IgD-negative memory B cell (primary cell): ENCODE results near the gene EXO1. TPM values are rescaled to one million over a fixed set of nuclear protein-coding genes. Genes with fewer than 3 reads are reported as not detected.
"Not testable (repeated sequence)": the region's sequence is repeated elsewhere in the genome, so short reads cannot be mapped to it uniquely, and the experiment has no call there.

Experiments used
- H3K27ac Mint-ChIP-seq, 3 donors: one replicate each; pipeline ENCODE4 v1.8.0; 2020 to 2022; ENCODE audit warnings: mild to moderate bottlenecking in 3 of 3, mixed read lengths in 3 of 3, moderate library complexity in 1 of 3
- H3K27me3 Mint-ChIP-seq: one replicate; pipeline ENCODE4 v1.8.0; 2021; ENCODE audit warnings: mixed read lengths
- H3K36me3 Mint-ChIP-seq: one replicate; pipeline ENCODE4 v1.8.0; 2020; ENCODE audit warnings: mild to moderate bottlenecking, mixed read lengths
- H3K4me1 Mint-ChIP-seq, 3 donors: one replicate each; pipeline ENCODE4 v1.8.0; 2020 to 2022; ENCODE audit warnings: mixed read lengths in 3 of 3, mild to moderate bottlenecking in 1 of 3
- H3K4me3 Mint-ChIP-seq, 4 donors: one replicate each; pipeline ENCODE4 v1.8.0; 2020 to 2022; ENCODE audit warnings: mild to moderate bottlenecking in 4 of 4, mixed read lengths in 4 of 4, moderate library complexity in 3 of 4
- H3K9me3 Mint-ChIP-seq, 3 donors: one replicate each; pipeline ENCODE4 v1.8.0; 2020 to 2021; ENCODE audit warnings: mixed read lengths in 3 of 3, mild to moderate bottlenecking in 1 of 3
- polyA plus RNA-seq: library from polyadenylated mRNA; unstranded; fragments of 300-500 nt; fragmentation: Illumina TruSeq; gene quantifications from one replicate; pipeline ENCODE4 v1.2.3, GENCODE V29; 2021

Gene EXO1
- polyA plus RNA-seq, 1 donor from 2014 or later, result 0.29 TPM

GRCh38 chr1:241844593-241844992 lies 3.4 kb upstream of the EXO1 start:
- no peak overlapping the region for H3K4me3 Mint-ChIP-seq
- H3K27ac Mint-ChIP-seq, result no peak overlapping the region
- no peaks in the 10 kb centered on the region for H3K9me3 Mint-ChIP-seq
- H3K27me3 Mint-ChIP-seq, result no peaks in the 10 kb centered on the region
- peaks cover 10 to 15% (median 15%) of the 10 kb centered on the region in 3 donors for H3K4me1 Mint-ChIP-seq
- H3K36me3 Mint-ChIP-seq, result peaks cover 1% of the 10 kb centered on the region

DNA sequence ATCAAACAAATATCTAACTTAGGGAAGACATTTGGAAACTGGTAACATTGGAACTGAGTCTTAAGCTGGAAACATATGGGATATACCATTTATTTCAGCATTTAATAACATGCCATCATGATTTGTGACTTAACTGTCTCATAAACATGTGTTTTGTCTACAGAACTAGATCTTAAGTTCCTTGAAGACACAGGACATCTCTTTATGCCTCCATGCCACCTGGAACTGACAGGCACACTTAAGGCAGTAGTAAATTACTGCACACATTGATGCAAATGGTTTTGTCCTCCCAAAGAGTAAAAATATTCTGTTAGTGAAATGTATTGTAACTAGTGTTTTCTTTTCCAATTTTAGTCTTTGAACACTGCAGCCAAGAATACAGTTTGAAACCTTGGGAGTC lies 1.6 kb upstream of the EXO1 start:
- H3K36me3 Mint-ChIP-seq, result no peaks in the 10 kb centered on the region
- H3K27me3 Mint-ChIP-seq, result no peaks in the 10 kb centered on the region
- peak overlapping the region in 1 of 4 donors; percentile 98 for H3K4me3 Mint-ChIP-seq
- no peak overlapping the region for H3K27ac Mint-ChIP-seq
- peaks cover 6 to 15% (median 14%) of the 10 kb centered on the region in 3 donors for H3K4me1 Mint-ChIP-seq
- no peaks in the 10 kb centered on the region for H3K9me3 Mint-ChIP-seq

DNA sequence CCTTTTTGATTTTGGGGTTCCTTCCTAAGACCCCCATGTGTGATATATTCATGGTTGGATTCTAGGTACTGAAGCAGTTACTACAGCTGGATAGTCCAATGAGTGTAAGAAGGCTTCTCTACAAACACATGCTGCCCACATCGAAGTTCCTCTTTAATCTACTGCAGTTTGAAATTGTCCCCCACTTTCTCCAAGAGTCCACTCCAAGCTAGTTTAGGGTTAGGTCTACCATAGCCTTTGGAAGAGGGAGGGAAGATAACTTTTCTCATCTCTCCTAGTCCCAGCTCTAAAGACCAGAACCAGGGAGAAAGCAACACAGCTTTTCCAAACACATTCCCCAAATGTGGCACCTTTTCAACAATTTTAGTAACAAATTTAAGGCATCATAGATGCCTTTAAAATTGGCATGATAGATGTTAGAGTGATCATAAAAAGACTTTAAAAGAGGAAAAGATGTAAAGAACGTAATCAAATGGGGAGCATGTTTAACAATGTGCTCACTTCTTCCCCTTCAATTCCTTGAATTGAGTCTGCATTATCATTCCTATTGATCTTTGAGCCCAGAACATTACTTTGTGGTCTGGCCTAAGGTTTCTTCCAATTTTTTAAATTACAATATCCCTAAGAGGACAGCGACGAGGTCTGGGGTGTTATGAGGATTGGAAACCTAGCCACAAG lies 1.0 kb upstream of the EXO1 start:
- Mint-ChIP-seq H3K36me3 (no peaks in the 10 kb centered on the region), H3K4me1 (peaks cover 6 to 15% (median 14%) of the 10 kb centered on the region in 3 donors), H3K4me3 (peak overlapping the region; percentile 96 to 99 (median 98)), H3K27me3 (no peaks in the 10 kb centered on the region), H3K9me3 (no peaks in the 10 kb centered on the region), H3K27ac (peak overlapping the region; percentile 94 to 99 (median 96))

GRCh38 chr1:241847540-241847795 lies 536 bp upstream of the EXO1 start:
- H3K27ac Mint-ChIP-seq, result peak overlapping the region; percentile 94 to 99 (median 96)
- H3K36me3 Mint-ChIP-seq, result no peaks in the 10 kb centered on the region
- no peaks in the 10 kb centered on the region for H3K9me3 Mint-ChIP-seq
- H3K4me3 Mint-ChIP-seq, result peak overlapping the region; percentile 96 to 99 (median 98)
- peaks cover 6 to 15% (median 14%) of the 10 kb centered on the region in 3 donors for H3K4me1 Mint-ChIP-seq
- no peaks in the 10 kb centered on the region for H3K27me3 Mint-ChIP-seq

GRCh38 chr1:241848686-241849344 lies 811 bp downstream of the EXO1 start:
- no peaks in the 10 kb centered on the region for H3K9me3 Mint-ChIP-seq
- H3K27ac Mint-ChIP-seq, result peak overlapping the region; percentile 39 to 96 (median 94)
- peaks cover 6 to 15% (median 14%) of the 10 kb centered on the region in 3 donors for H3K4me1 Mint-ChIP-seq
- no peaks in the 10 kb centered on the region for H3K27me3 Mint-ChIP-seq
- H3K4me3 Mint-ChIP-seq, result peak overlapping the region; percentile 96 to 99 (median 98)
- H3K36me3 Mint-ChIP-seq, result no peaks in the 10 kb centered on the region

DNA sequence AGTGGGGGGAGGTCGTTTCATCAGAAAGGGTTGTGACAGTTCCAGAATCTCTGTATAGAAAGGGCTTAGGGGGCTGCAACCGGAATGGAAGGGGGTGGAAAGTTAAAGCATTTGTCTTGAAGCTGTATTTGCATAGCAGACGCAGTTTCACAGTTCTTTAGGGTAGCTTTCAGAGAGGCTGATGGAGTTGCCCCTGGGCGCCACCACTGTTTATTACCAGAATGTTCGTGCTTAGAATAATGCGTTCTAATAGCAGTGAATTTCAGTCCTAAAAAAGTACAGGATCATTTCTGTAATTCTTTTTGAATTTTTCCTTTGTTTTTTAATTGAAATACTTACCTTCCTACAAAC lies 1.3 kb downstream of the EXO1 start:
- Mint-ChIP-seq H3K36me3 (no peaks in the 10 kb centered on the region), H3K4me1 (peaks cover 6 to 15% (median 14%) of the 10 kb centered on the region in 3 donors), H3K27me3 (no peaks in the 10 kb centered on the region), H3K4me3 (peak overlapping the region in 3 of 4 donors; percentile 96 to 99 (median 98)), H3K27ac (peak overlapping the region in 1 of 3 donors; percentile 96), H3K9me3 (no peaks in the 10 kb centered on the region)

- not testable (repeated sequence) for H3K27me3 Mint-ChIP-seq, H3K4me1 Mint-ChIP-seq, H3K36me3 Mint-ChIP-seq, H3K4me3 Mint-ChIP-seq, H3K9me3 Mint-ChIP-seq
- peak overlapping the region in 1 of 3 donors; percentile 27 for H3K27ac Mint-ChIP-seq
Observed at GRCh38 chr1:241855545-241856140, 7.6 kb downstream of the EXO1 start.

DNA sequence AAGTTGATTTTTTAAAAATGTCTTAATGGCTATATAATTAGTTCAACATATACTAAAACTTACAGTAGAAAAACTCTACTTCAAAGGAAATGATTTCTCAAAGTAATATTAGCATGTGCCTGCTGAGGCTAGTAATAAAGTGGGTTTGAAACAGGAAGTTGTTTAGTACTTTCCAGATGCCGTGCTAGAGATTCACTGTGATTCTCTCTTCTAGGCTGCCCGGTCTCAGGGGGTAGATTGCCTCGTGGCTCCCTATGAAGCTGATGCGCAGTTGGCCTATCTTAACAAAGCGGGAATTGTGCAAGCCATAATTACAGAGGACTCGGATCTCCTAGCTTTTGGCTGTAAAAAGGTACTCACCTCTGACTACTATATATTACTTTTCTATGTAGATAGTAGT lies 9.1 kb downstream of the EXO1 start:
- Mint-ChIP-seq H3K27ac (no peak overlapping the region), H3K9me3 (no peaks in the 10 kb centered on the region), H3K4me1 (peaks cover 4 to 5% (median 4%) of the 10 kb centered on the region in 3 donors), H3K4me3 (peak overlapping the region in 1 of 4 donors; percentile 82), H3K27me3 (no peaks in the 10 kb centered on the region), H3K36me3 (peaks cover under 1% of the 10 kb centered on the region)

DNA sequence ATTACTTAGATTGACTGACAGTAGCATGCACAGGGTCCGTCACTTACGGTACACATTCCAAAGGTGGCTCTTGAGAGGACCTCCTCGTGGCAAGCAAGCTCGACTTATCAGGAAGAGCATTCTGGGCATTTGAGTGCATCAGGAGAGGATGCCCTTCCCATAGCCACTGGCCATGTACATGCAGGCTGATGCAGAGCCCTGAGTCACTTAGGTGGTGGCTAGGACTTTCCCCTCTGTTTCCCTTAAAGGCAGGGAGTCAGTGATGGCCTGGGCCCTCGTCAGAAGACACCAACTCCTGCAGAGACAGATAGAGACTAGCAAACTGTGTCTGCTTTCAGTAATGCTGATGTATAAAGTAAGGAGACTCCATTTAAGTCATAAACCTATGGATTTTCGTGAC lies 12.9 kb downstream of the EXO1 start:
- Mint-ChIP-seq H3K9me3 (no peaks in the 10 kb centered on the region), H3K27ac (no peak overlapping the region), H3K27me3 (no peaks in the 10 kb centered on the region), H3K4me3 (no peak overlapping the region), H3K4me1 (peaks cover 4 to 5% (median 4%) of the 10 kb centered on the region in 3 donors), H3K36me3 (peaks cover 3% of the 10 kb centered on the region)

DNA sequence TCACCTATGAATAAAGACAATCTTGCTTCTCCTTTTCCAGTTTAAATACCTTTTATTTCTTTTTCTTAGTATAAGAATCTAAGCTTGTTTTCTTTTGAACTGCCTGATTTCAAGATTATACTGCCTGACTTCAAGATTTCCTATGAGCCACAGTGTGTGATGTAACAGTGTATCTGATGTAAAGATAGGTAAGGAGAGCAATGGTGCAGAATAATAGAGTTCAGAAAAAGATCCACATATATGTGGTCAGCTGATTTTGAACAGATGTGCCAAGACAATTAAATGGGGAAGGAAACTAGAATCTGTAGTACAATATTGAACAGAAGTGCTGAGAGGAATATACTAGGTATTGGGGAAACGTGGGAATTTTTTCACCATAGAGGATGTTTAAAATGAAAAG lies 21.0 kb downstream of the EXO1 start:
- Mint-ChIP-seq H3K4me3 (no peak overlapping the region), H3K27ac (peak overlapping the region in 1 of 3 donors; percentile 15), H3K27me3 (no peaks in the 10 kb centered on the region), H3K36me3 (no peaks in the 10 kb centered on the region), H3K9me3 (no peaks in the 10 kb centered on the region), H3K4me1 (peaks cover 0 to 4% (median 1%) of the 10 kb centered on the region in 3 donors)

DNA sequence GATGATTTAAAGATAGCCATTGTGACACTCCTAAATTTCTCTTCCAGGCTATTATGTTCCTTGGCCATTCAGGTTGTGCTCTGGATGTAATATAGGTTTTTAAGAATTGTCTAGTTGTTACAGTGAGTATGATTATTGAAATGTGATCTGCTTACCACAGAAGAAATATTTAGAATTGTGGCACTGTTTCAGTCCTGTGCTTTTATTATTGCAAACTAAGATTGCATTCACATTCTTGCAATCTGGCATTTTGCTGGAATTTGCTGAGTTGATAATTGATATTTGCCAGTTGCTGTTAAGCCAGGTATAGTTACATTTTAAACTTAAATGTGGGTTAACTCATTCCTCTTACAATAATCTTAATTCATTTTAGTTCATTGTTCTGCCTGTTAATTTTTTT lies 22.3 kb downstream of the EXO1 start:
- Mint-ChIP-seq H3K27ac (no peak overlapping the region), H3K27me3 (no peaks in the 10 kb centered on the region), H3K4me1 (peaks cover 0 to 4% (median 1%) of the 10 kb centered on the region in 3 donors), H3K9me3 (no peaks in the 10 kb centered on the region), H3K4me3 (no peak overlapping the region), H3K36me3 (no peaks in the 10 kb centered on the region)

GRCh38 chr1:241870746-241871430 lies 22.9 kb downstream of the EXO1 start:
- Mint-ChIP-seq H3K27me3 (no peaks in the 10 kb centered on the region), H3K36me3 (no peaks in the 10 kb centered on the region), H3K27ac (no peak overlapping the region), H3K9me3 (no peaks in the 10 kb centered on the region), H3K4me3 (no peak overlapping the region), H3K4me1 (peaks cover 0 to 4% (median 1%) of the 10 kb centered on the region in 3 donors)

GRCh38 chr1:241881440-241881839 lies 33.4 kb downstream of the EXO1 start:
- Mint-ChIP-seq H3K27me3 (no peaks in the 10 kb centered on the region), H3K4me1 (no peaks in the 10 kb centered on the region), H3K36me3 (peaks cover 4% of the 10 kb centered on the region), H3K4me3 (no peak overlapping the region), H3K27ac (no peak overlapping the region), H3K9me3 (no peaks in the 10 kb centered on the region)

GRCh38 chr1:241883159-241883558 lies 35.2 kb downstream of the EXO1 start:
- no peaks in the 10 kb centered on the region for H3K9me3 Mint-ChIP-seq
- no peak overlapping the region for H3K4me3 Mint-ChIP-seq
- no peaks in the 10 kb centered on the region for H3K4me1 Mint-ChIP-seq
- peaks cover 4% of the 10 kb centered on the region for H3K36me3 Mint-ChIP-seq
- H3K27me3 Mint-ChIP-seq, result no peaks in the 10 kb centered on the region
- H3K27ac Mint-ChIP-seq, result no peak overlapping the region

DNA sequence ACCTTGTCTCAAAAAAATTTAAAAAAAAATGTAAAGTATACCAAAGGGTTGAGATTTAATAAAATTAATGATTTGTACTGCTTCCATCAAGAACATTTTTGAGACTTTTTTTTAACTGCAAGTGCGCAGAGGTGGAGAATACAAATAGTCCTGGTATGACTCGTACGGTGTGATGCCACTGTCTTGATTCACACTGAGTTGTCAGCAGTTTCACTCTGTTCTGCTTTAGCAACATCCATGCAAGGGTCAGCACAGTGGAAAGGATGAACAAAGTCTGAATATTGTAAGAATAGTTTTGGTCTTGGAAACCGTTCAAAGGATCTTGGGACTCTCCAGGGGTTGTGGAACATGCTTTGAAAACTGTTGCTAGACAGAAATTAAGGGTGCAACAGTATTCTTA lies 40.2 kb downstream of the EXO1 start:
- Mint-ChIP-seq H3K4me3 (no peak overlapping the region), H3K27me3 (no peaks in the 10 kb centered on the region), H3K9me3 (no peaks in the 10 kb centered on the region), H3K27ac (no peak overlapping the region), H3K4me1 (no peaks in the 10 kb centered on the region), H3K36me3 (peaks cover 4% of the 10 kb centered on the region)
